ENCODE data around the gene ETNPPL.

- TF ChIP-seq POLR2A (IDR thresholded peaks at IDR 0.05; ENCODE audit: low read depth, low read length) (no peak), MAX (IDR thresholded peaks at IDR 0.05; ENCODE audit: insufficient read depth, insufficient read length) (no peak)
Observed at GRCh38 chr4:108793415-108793814, 30.6 kb upstream of the ETNPPL start.

Measured in endothelial cell of umbilical vein (primary cell).